IMR-90 (cell line): ENCODE measurements around the gene WFDC5. TPM values are rescaled to one million over a fixed set of nuclear protein-coding genes. Genes with fewer than 3 reads are reported as not detected.

Source experiments
- ATAC-seq: fragments of 200-7000 bp; cut with Tn5 transposase; 2 replicates; pipeline ENCODE4 v1.9.1; 2020; ENCODE audit warnings: low read depth, mild to moderate bottlenecking, moderate library complexity
- BruUV-seq: library from RNA; stranded (reverse); fragments of 400-500 nt; replicated peaks from 2 replicates; lab custom pipeline; 2021; lab: Mats Ljungman, UMichigan
- CTCF ChIA-PET: fragments of 300-600 bp; formaldehyde crosslinking; extraction: SDS; loops from one replicate; lab custom pipeline; 2021; ENCODE audit warnings: antibody characterized with exemption; lab: Yijun Ruan, JAX
- POLR2A ChIA-PET: fragments of 300-600 bp; sonication (Branson Sonifier 250); formaldehyde crosslinking; loops from one replicate; lab custom pipeline; 2022; ENCODE audit warnings: antibody characterized with exemption; ENCODE audit not compliant: unreplicated experiment; lab: Charles Lee
- DNase-seq: peaks from one replicate; pipeline ENCODE4 v3.0.0; 2013
- H2AFZ ChIP-seq: replicated peaks from 2 replicates; pipeline ENCODE3; 2013; ENCODE audit warnings: low read length, mild to moderate bottlenecking; ENCODE audit not compliant: poor library complexity
- H2AK5ac ChIP-seq: 2 replicates; pipeline ENCODE4 v1.6.1; 2013; ENCODE audit warnings: low read depth, low read length, inconsistent platforms
- H2AK9ac ChIP-seq: replicated peaks from 2 replicates; pipeline ENCODE3; 2013; ENCODE audit warnings: mild to moderate bottlenecking, low read depth, low read length, moderate library complexity; ENCODE audit not compliant: poor library complexity
- H2BK120ac ChIP-seq: 2 replicates; pipeline ENCODE4 v1.6.1; 2013; ENCODE audit warnings: low read depth, low read length, inconsistent platforms
- H2BK15ac ChIP-seq: 3 replicates; pipeline ENCODE4 v1.6.1; 2013; ENCODE audit warnings: low read depth, low read length, inconsistent platforms
- H2BK20ac ChIP-seq: 2 replicates; pipeline ENCODE4 v1.6.1; 2013; ENCODE audit warnings: low read depth, mild to moderate bottlenecking, inconsistent platforms, low read length, moderate library complexity
- H2BK5ac ChIP-seq: 2 replicates; pipeline ENCODE4 v1.6.1; 2013; ENCODE audit warnings: mild to moderate bottlenecking, low read depth, low read length, inconsistent platforms; ENCODE audit not compliant: poor library complexity, severe bottlenecking
- H3K14ac ChIP-seq: replicated peaks from 2 replicates; pipeline ENCODE4 v1.6.1; 2013; ENCODE audit warnings: low read depth, low read length, inconsistent platforms
- H3K18ac ChIP-seq: 2 replicates; pipeline ENCODE4 v1.6.1; 2013; ENCODE audit warnings: low read depth, low read length, control low read depth
- H3K23ac ChIP-seq: 2 replicates; pipeline ENCODE4 v1.6.1; 2013; ENCODE audit warnings: low read depth, low read length, inconsistent platforms
- H3K27ac ChIP-seq: 2 replicates; pipeline ENCODE4 v1.5.1; 2013; ENCODE audit warnings: mild to moderate bottlenecking, control low read depth, low read length; ENCODE audit not compliant: insufficient read depth
- H3K27me3 ChIP-seq: 2 replicates; pipeline ENCODE4 v1.6.1; 2013; ENCODE audit warnings: low read length; ENCODE audit not compliant: control insufficient read depth, insufficient read depth
- H3K36me3 ChIP-seq: 2 replicates; pipeline ENCODE4 v1.6.1; 2013; ENCODE audit warnings: low read length, mixed read lengths; ENCODE audit not compliant: control insufficient read depth, insufficient read depth
- H3K4ac ChIP-seq: 2 replicates; pipeline ENCODE4 v1.6.1; 2013; ENCODE audit warnings: low read depth, low read length, inconsistent platforms
- H3K4me1 ChIP-seq: 2 replicates; pipeline ENCODE4 v1.6.1; 2013; ENCODE audit warnings: low read length, mixed read lengths; ENCODE audit not compliant: control insufficient read depth, insufficient read depth
- H3K4me2 ChIP-seq: 2 replicates; pipeline ENCODE4 v1.6.1; 2013; ENCODE audit warnings: low read depth, mild to moderate bottlenecking, control low read depth, low read length, moderate library complexity
- H3K4me3 ChIP-seq: 2 replicates; pipeline ENCODE4 v1.5.1; 2013; ENCODE audit warnings: low read depth, mild to moderate bottlenecking, control low read depth, low read length, moderate library complexity; ENCODE audit not compliant: insufficient read depth
- H3K56ac ChIP-seq: 2 replicates; pipeline ENCODE4 v1.6.1; 2013; ENCODE audit warnings: low read length, inconsistent platforms; ENCODE audit not compliant: insufficient read depth; ENCODE audit errors: extremely low read depth
- H3K79me1 ChIP-seq, 2 experiments: 2 replicates each; pipeline ENCODE4 v1.6.1; 2013; ENCODE audit warnings: low read length in 2 of 2, inconsistent platforms in 1 of 2, low read depth in 1 of 2
- H3K9ac ChIP-seq: 2 replicates; pipeline ENCODE4 v1.6.1; 2013; ENCODE audit warnings: low read depth, low read length, control low read depth
- H3K9me1 ChIP-seq: 2 replicates; pipeline ENCODE4 v1.6.1; 2013; ENCODE audit warnings: low read length, inconsistent platforms; ENCODE audit not compliant: insufficient read depth
- H3K9me3 ChIP-seq: 2 replicates; pipeline ENCODE4 v1.6.1; 2013; ENCODE audit warnings: low read length; ENCODE audit not compliant: control insufficient read depth, insufficient read depth
- H4K20me1 ChIP-seq: 2 replicates; pipeline ENCODE4 v1.6.1; 2013; ENCODE audit warnings: low read length, inconsistent platforms; ENCODE audit not compliant: insufficient read depth
- H4K5ac ChIP-seq: 2 replicates; pipeline ENCODE4 v1.6.1; 2013; ENCODE audit warnings: mild to moderate bottlenecking, low read depth, low read length, control low read depth
- H4K8ac ChIP-seq, 2 experiments: 2 replicates each; pipeline ENCODE4 v1.6.1; 2013; ENCODE audit warnings: low read depth in 2 of 2, low read length in 2 of 2, control low read depth in 1 of 2, inconsistent platforms in 1 of 2
- H4K91ac ChIP-seq: 2 replicates; pipeline ENCODE4 v1.6.1; 2013; ENCODE audit warnings: low read depth, low read length, inconsistent platforms; ENCODE audit not compliant: insufficient read depth
- MXI1 ChIP-seq: IDR thresholded peaks from 2 replicates; pipeline ENCODE4 v1.6.1; 2012; ENCODE audit warnings: low read depth, mild to moderate bottlenecking, low read length, moderate library complexity, borderline replicate concordance
- WGBS, 2 experiments: methylation state at CpG; one replicate each; pipeline versions ENCODE4 v1.1.5 to v1.1.7; 2013; ENCODE audit warnings: missing lambda C conversion rate in 2 of 2; ENCODE audit not compliant: insufficient read length in 1 of 2; ENCODE audit errors: extremely low coverage in 2 of 2; 5-methylcytosine and 5-hydroxymethylcytosine counted together
- dilution Hi-C: fragments of 300-500 bp; cut with HindIII; formaldehyde crosslinking; loops from one replicate; pipeline ENCODE4 v1.14.3; 2018; ENCODE audit warnings: low sequenced_read_pairs; ENCODE audit not compliant: unreplicated experiment
- in situ Hi-C: fragments of 300-500 bp; cut with MboI; formaldehyde crosslinking; loops from 3 replicates; pipeline ENCODE4 v1.14.3; 2019; ENCODE audit warnings: low sequenced_read_pairs, inconsistent platforms, mixed read lengths
- intact Hi-C: fragments of 100-400 bp; cut with micrococcal nuclease; formaldehyde crosslinking; loops from 2 replicates; pipeline ENCODE4 v1.10.0; 2022
- polyA plus RNA-seq, 3 experiments: library from polyadenylated mRNA; depleted of rRNA; stranded (reverse); fragments of >200 nt; gene quantifications; 2 replicates each; pipeline ENCODE4 v1.2.3, GENCODE V29; 2012; ENCODE audit warnings: low replicate concordance in 1 of 3
- total RNA-seq: library from RNA; depleted of rRNA; stranded (reverse); fragments of >200 nt; gene quantifications from 2 replicates; pipeline ENCODE4 v1.2.3, GENCODE V29; 2012
- TF ChIP-seq, protein P1 (sequence below): fragments of 150-350 bp; IDR thresholded peaks from 2 replicates; pipeline ENCODE4 v1.6.1; 2017; ENCODE audit warnings: mild to moderate bottlenecking, antibody characterized with exemption, low read length, low read depth

The WFDC5 gene
- total and polyA plus RNA-seq, 2 of the 4 experiments (the other 2 are of a cell fraction) = not detected

- dilution Hi-C loops (no loop called here), in situ Hi-C loops (loop anchor here (25.0 kb wide), 1 partner anchor 182 kb away; no protein-coding TSS in a partner anchor), intact Hi-C loops (no loop called here)
- Histone ChIP-seq H2AFZ (no peak overlapping the region), H3K4ac (no peak overlapping the region), H3K56ac (no peak overlapping the region), H2BK15ac (no peak overlapping the region), H2BK5ac (no peak overlapping the region), H3K79me1 (no peaks in the 10 kb centered on the region), H2AK5ac (no peak overlapping the region), H2BK20ac (no peak overlapping the region), H2BK120ac (no peak overlapping the region), H3K27me3 (peaks cover 26% of the 10 kb centered on the region), H3K14ac (no peak overlapping the region), H4K5ac (no peak overlapping the region), H3K36me3 (no peaks in the 10 kb centered on the region), H3K18ac (no peak overlapping the region), H4K8ac (no peak overlapping the region), H4K91ac (no peak overlapping the region), H2AK9ac (no peak overlapping the region), H4K20me1 (no peaks in the 10 kb centered on the region), H3K4me2 (no peak overlapping the region), H3K9ac (no peak overlapping the region), H3K27ac (no peak overlapping the region), H3K9me1 (no peaks in the 10 kb centered on the region), H3K4me1 (no peaks in the 10 kb centered on the region), H3K9me3 (no peaks in the 10 kb centered on the region), H3K4me3 (no peak overlapping the region), H3K23ac (no peak overlapping the region)
- no peak for DNase-seq
- no TSS peak for BruUV-seq
- no peak for TF ChIP-seq MXI1
- TF ChIP-seq, protein P1, sequence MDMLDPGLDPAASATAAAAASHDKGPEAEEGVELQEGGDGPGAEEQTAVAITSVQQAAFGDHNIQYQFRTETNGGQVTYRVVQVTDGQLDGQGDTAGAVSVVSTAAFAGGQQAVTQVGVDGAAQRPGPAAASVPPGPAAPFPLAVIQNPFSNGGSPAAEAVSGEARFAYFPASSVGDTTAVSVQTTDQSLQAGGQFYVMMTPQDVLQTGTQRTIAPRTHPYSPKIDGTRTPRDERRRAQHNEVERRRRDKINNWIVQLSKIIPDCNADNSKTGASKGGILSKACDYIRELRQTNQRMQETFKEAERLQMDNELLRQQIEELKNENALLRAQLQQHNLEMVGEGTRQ = peak; percentile 60
- no CpG with 5 or more reads among the region's 2 CpGs for WGBS, 2 experiments
- POLR2A ChIA-PET = no interaction called here
- no peak for ATAC-seq
- CTCF ChIA-PET = interaction anchor here (1.3 kb wide), 2 partner anchors 13 to 15 kb away, joined by 3 to 4 read pairs; no protein-coding TSS in a partner anchor
Measured at GRCh38 chr20:45105317-45105716, 9.7 kb downstream of the WFDC5 start.
